IMR-90 (cell line): ENCODE data around the gene UNC93B1. TPM values are rescaled to one million over a fixed set of nuclear protein-coding genes. Genes with fewer than 3 reads are reported as not detected.

Experiments
- ATAC-seq: fragments of 200-7000 bp; cut with Tn5 transposase; 2 replicates; pipeline ENCODE4 v1.9.1; 2020; ENCODE audit warnings: low read depth, mild to moderate bottlenecking, moderate library complexity
- BruUV-seq: library from RNA; stranded (reverse); fragments of 400-500 nt; replicated peaks from 2 replicates; lab custom pipeline; 2021; lab: Mats Ljungman, UMichigan
- CTCF ChIA-PET: fragments of 300-600 bp; formaldehyde crosslinking; extraction: SDS; loops from one replicate; lab custom pipeline; 2021; ENCODE audit warnings: antibody characterized with exemption; lab: Yijun Ruan, JAX
- POLR2A ChIA-PET: fragments of 300-600 bp; sonication (Branson Sonifier 250); formaldehyde crosslinking; loops from one replicate; lab custom pipeline; 2022; ENCODE audit warnings: antibody characterized with exemption; ENCODE audit not compliant: unreplicated experiment; lab: Charles Lee
- DNase-seq: peaks from one replicate; pipeline ENCODE4 v3.0.0; 2013
- H2AFZ ChIP-seq: replicated peaks from 2 replicates; pipeline ENCODE3; 2013; ENCODE audit warnings: low read length, mild to moderate bottlenecking; ENCODE audit not compliant: poor library complexity
- H2AK5ac ChIP-seq: 2 replicates; pipeline ENCODE4 v1.6.1; 2013; ENCODE audit warnings: low read depth, low read length, inconsistent platforms
- H2AK9ac ChIP-seq: replicated peaks from 2 replicates; pipeline ENCODE3; 2013; ENCODE audit warnings: mild to moderate bottlenecking, low read depth, low read length, moderate library complexity; ENCODE audit not compliant: poor library complexity
- H2BK120ac ChIP-seq: 2 replicates; pipeline ENCODE4 v1.6.1; 2013; ENCODE audit warnings: low read depth, low read length, inconsistent platforms
- H2BK15ac ChIP-seq: 3 replicates; pipeline ENCODE4 v1.6.1; 2013; ENCODE audit warnings: low read depth, low read length, inconsistent platforms
- H2BK20ac ChIP-seq: 2 replicates; pipeline ENCODE4 v1.6.1; 2013; ENCODE audit warnings: low read depth, mild to moderate bottlenecking, inconsistent platforms, low read length, moderate library complexity
- H2BK5ac ChIP-seq: 2 replicates; pipeline ENCODE4 v1.6.1; 2013; ENCODE audit warnings: mild to moderate bottlenecking, low read depth, low read length, inconsistent platforms; ENCODE audit not compliant: poor library complexity, severe bottlenecking
- H3K14ac ChIP-seq: replicated peaks from 2 replicates; pipeline ENCODE4 v1.6.1; 2013; ENCODE audit warnings: low read depth, low read length, inconsistent platforms
- H3K18ac ChIP-seq: 2 replicates; pipeline ENCODE4 v1.6.1; 2013; ENCODE audit warnings: low read depth, low read length, control low read depth
- H3K23ac ChIP-seq: 2 replicates; pipeline ENCODE4 v1.6.1; 2013; ENCODE audit warnings: low read depth, low read length, inconsistent platforms
- H3K27ac ChIP-seq: 2 replicates; pipeline ENCODE4 v1.5.1; 2013; ENCODE audit warnings: mild to moderate bottlenecking, control low read depth, low read length; ENCODE audit not compliant: insufficient read depth
- H3K27me3 ChIP-seq: 2 replicates; pipeline ENCODE4 v1.6.1; 2013; ENCODE audit warnings: low read length; ENCODE audit not compliant: control insufficient read depth, insufficient read depth
- H3K36me3 ChIP-seq: 2 replicates; pipeline ENCODE4 v1.6.1; 2013; ENCODE audit warnings: low read length, mixed read lengths; ENCODE audit not compliant: control insufficient read depth, insufficient read depth
- H3K4ac ChIP-seq: 2 replicates; pipeline ENCODE4 v1.6.1; 2013; ENCODE audit warnings: low read depth, low read length, inconsistent platforms
- H3K4me1 ChIP-seq: 2 replicates; pipeline ENCODE4 v1.6.1; 2013; ENCODE audit warnings: low read length, mixed read lengths; ENCODE audit not compliant: control insufficient read depth, insufficient read depth
- H3K4me2 ChIP-seq: 2 replicates; pipeline ENCODE4 v1.6.1; 2013; ENCODE audit warnings: low read depth, mild to moderate bottlenecking, control low read depth, low read length, moderate library complexity
- H3K4me3 ChIP-seq: 2 replicates; pipeline ENCODE4 v1.5.1; 2013; ENCODE audit warnings: low read depth, mild to moderate bottlenecking, control low read depth, low read length, moderate library complexity; ENCODE audit not compliant: insufficient read depth
- H3K56ac ChIP-seq: 2 replicates; pipeline ENCODE4 v1.6.1; 2013; ENCODE audit warnings: low read length, inconsistent platforms; ENCODE audit not compliant: insufficient read depth; ENCODE audit errors: extremely low read depth
- H3K79me1 ChIP-seq, 2 experiments: 2 replicates each; pipeline ENCODE4 v1.6.1; 2013; ENCODE audit warnings: low read length in 2 of 2, inconsistent platforms in 1 of 2, low read depth in 1 of 2
- H3K9ac ChIP-seq: 2 replicates; pipeline ENCODE4 v1.6.1; 2013; ENCODE audit warnings: low read depth, low read length, control low read depth
- H3K9me1 ChIP-seq: 2 replicates; pipeline ENCODE4 v1.6.1; 2013; ENCODE audit warnings: low read length, inconsistent platforms; ENCODE audit not compliant: insufficient read depth
- H3K9me3 ChIP-seq: 2 replicates; pipeline ENCODE4 v1.6.1; 2013; ENCODE audit warnings: low read length; ENCODE audit not compliant: control insufficient read depth, insufficient read depth
- H4K20me1 ChIP-seq: 2 replicates; pipeline ENCODE4 v1.6.1; 2013; ENCODE audit warnings: low read length, inconsistent platforms; ENCODE audit not compliant: insufficient read depth
- H4K5ac ChIP-seq: 2 replicates; pipeline ENCODE4 v1.6.1; 2013; ENCODE audit warnings: mild to moderate bottlenecking, low read depth, low read length, control low read depth
- H4K8ac ChIP-seq, 2 experiments: 2 replicates each; pipeline ENCODE4 v1.6.1; 2013; ENCODE audit warnings: low read depth in 2 of 2, low read length in 2 of 2, control low read depth in 1 of 2, inconsistent platforms in 1 of 2
- H4K91ac ChIP-seq: 2 replicates; pipeline ENCODE4 v1.6.1; 2013; ENCODE audit warnings: low read depth, low read length, inconsistent platforms; ENCODE audit not compliant: insufficient read depth
- CEBPB ChIP-seq: IDR thresholded peaks from 2 replicates; pipeline ENCODE4 v1.6.1; 2012; ENCODE audit warnings: low read depth, low read length, improper control_type of control experiment
- CHD1 ChIP-seq: IDR thresholded peaks from 2 replicates; pipeline ENCODE4 v1.6.1; 2012; ENCODE audit warnings: low read depth, low read length, improper control_type of control experiment
- FOS ChIP-seq: fragments of 150-350 bp; IDR thresholded peaks from 2 replicates; pipeline ENCODE4 v1.6.1; 2016; ENCODE audit warnings: low read depth, low read length
- MAFK ChIP-seq: IDR thresholded peaks from 2 replicates; pipeline ENCODE4 v1.6.1; 2012; ENCODE audit warnings: low read depth, low read length, improper control_type of control experiment
- MXI1 ChIP-seq: IDR thresholded peaks from 2 replicates; pipeline ENCODE4 v1.6.1; 2012; ENCODE audit warnings: low read depth, mild to moderate bottlenecking, low read length, moderate library complexity, borderline replicate concordance
- RAD21 ChIP-seq: IDR thresholded peaks from 2 replicates; pipeline ENCODE4 v1.6.1; 2012; ENCODE audit warnings: low read length, improper control_type of control experiment
- RCOR1 ChIP-seq: IDR thresholded peaks from 2 replicates; pipeline ENCODE4 v1.6.1; 2012; ENCODE audit warnings: mild to moderate bottlenecking, low read length, improper control_type of control experiment; ENCODE audit not compliant: insufficient replicate concordance
- RFX5 ChIP-seq: IDR thresholded peaks from 2 replicates; pipeline ENCODE4 v1.8.0; 2012; ENCODE audit warnings: low read depth, mild to moderate bottlenecking, low read length, moderate library complexity
- SMC3 ChIP-seq: fragments of 150-350 bp; IDR thresholded peaks from 2 replicates; pipeline ENCODE4 v1.6.1; 2016; ENCODE audit warnings: low read depth, mild to moderate bottlenecking, antibody characterized with exemption, low read length, moderate library complexity
- WGBS, 2 experiments: methylation state at CpG; one replicate each; pipeline versions ENCODE4 v1.1.5 to v1.1.7; 2013; ENCODE audit warnings: missing lambda C conversion rate in 2 of 2; ENCODE audit not compliant: insufficient read length in 1 of 2; ENCODE audit errors: extremely low coverage in 2 of 2; 5-methylcytosine and 5-hydroxymethylcytosine counted together
- dilution Hi-C: fragments of 300-500 bp; cut with HindIII; formaldehyde crosslinking; loops from one replicate; pipeline ENCODE4 v1.14.3; 2018; ENCODE audit warnings: low sequenced_read_pairs; ENCODE audit not compliant: unreplicated experiment
- in situ Hi-C: fragments of 300-500 bp; cut with MboI; formaldehyde crosslinking; loops from 3 replicates; pipeline ENCODE4 v1.14.3; 2019; ENCODE audit warnings: low sequenced_read_pairs, inconsistent platforms, mixed read lengths
- intact Hi-C: fragments of 100-400 bp; cut with micrococcal nuclease; formaldehyde crosslinking; loops from 2 replicates; pipeline ENCODE4 v1.10.0; 2022
- polyA plus RNA-seq, 3 experiments: library from polyadenylated mRNA; depleted of rRNA; stranded (reverse); fragments of >200 nt; gene quantifications; 2 replicates each; pipeline ENCODE4 v1.2.3, GENCODE V29; 2012; ENCODE audit warnings: low replicate concordance in 1 of 3
- total RNA-seq: library from RNA; depleted of rRNA; stranded (reverse); fragments of >200 nt; gene quantifications from 2 replicates; pipeline ENCODE4 v1.2.3, GENCODE V29; 2012

The UNC93B1 gene
- total and polyA plus RNA-seq, 2 of the 4 experiments (the other 2 are of a cell fraction): 10.9 to 19.2 TPM

DNA sequence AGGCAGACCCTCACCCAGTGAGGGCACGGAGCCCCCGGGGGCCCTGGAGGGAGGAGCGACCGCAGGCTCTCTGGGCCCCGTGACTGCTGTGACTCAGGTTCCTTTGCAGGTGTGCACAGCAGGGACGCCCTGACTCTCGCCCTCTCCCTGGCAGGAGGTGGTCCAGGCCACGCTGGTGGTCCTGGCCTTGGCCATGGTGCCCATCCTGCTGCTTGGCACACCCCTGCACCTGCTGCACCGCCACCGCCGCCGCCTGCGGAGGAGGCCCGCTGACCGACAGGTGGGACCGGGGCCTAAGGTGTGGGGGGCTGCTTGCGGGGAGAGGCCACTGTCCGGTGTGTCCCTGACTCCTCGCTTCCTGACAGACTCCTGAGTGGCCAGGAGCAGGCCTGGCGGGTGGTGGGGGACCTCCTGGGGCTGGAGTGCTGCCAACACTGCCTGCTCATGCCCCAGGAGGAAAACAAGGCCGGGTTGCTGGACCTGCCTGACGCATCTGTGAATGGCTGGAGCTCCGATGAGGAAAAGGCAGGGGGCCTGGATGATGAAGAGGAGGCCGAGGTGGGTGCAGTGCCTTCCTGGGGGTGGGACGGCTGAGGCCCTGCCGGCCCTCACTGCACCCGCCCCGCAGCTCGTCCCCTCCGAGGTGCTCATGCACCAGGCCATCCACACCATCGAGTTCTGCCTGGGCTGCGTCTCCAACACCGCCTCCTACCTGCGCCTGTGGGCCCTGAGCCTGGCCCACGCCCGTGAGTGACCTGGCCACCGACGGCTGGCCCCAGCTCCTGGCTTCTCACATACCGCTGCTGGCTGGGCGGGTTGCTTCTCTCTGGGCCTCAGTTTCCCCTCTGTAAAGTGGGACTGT lies 45.8 kb upstream of the UNC93B1 start:
- H4K8ac ChIP-seq: no peak overlapping the region
- WGBS, 2 experiments: 94% methylated on average over 25 of the region's 40 CpGs; no CpG with 5 or more reads in 1 of the 2 experiments
- ChIA-PET POLR2A (no interaction called here), CTCF (no interaction called here)
- no peak overlapping the region for H2AFZ ChIP-seq
- no peak overlapping the region for H3K4ac ChIP-seq
- no peak; the same call in 1 of the 2 replicates for ATAC-seq
- peaks cover 0 to 11% of the 10 kb centered on the region in 2 experiments; a peak in 3 of 4 replicates for H3K79me1 ChIP-seq
- no peaks in the 10 kb centered on the region for H3K9me3 ChIP-seq
- no TSS peak for BruUV-seq
- dilution Hi-C loops: no loop called here
- H3K4me2 ChIP-seq: no peak overlapping the region
- H3K27ac ChIP-seq: no peak overlapping the region
- no peaks in the 10 kb centered on the region for H3K27me3 ChIP-seq
- H3K14ac ChIP-seq: no peak overlapping the region
- in situ Hi-C loops: no loop called here
- H2AK9ac ChIP-seq: no peak overlapping the region
- peaks cover 65% of the 10 kb centered on the region for H3K36me3 ChIP-seq
- no peak overlapping the region for H3K4me3 ChIP-seq
- intact Hi-C loops: no loop called here
- H3K18ac ChIP-seq: no peak overlapping the region
- no peak overlapping the region for H3K9ac ChIP-seq
- H2BK20ac ChIP-seq: no peak overlapping the region
- H3K23ac ChIP-seq: no peak overlapping the region
- no peak overlapping the region for H4K91ac ChIP-seq
- H4K20me1 ChIP-seq: no peaks in the 10 kb centered on the region; the same call in none of the 2 replicates
- H2BK5ac ChIP-seq: no peak overlapping the region
- no peak for DNase-seq
- no peak overlapping the region for H2BK15ac ChIP-seq
- no peak overlapping the region for H3K56ac ChIP-seq
- no peak overlapping the region for H4K5ac ChIP-seq
- H2AK5ac ChIP-seq: no peak overlapping the region
- H2BK120ac ChIP-seq: no peak overlapping the region
- no peaks in the 10 kb centered on the region for H3K9me1 ChIP-seq
- no peaks in the 10 kb centered on the region for H3K4me1 ChIP-seq
- no peak for TF ChIP-seq MXI1
- no peak for TF ChIP-seq CEBPB
- TF ChIP-seq FOS: no peak
- no peak for TF ChIP-seq CHD1
- TF ChIP-seq RAD21: no peak
- TF ChIP-seq MAFK: no peak
- no peak for TF ChIP-seq SMC3
- TF ChIP-seq RCOR1: no peak
- no peak for TF ChIP-seq RFX5
